B cell (primary cell): Measurements from ENCODE around the gene AFF3. TPM values are rescaled to one million over a fixed set of nuclear protein-coding genes. Genes with fewer than 3 reads are reported as not detected.

Experiments used
- ATAC-seq: fragments of 200-7000 bp; cut with Tn5 transposase; one replicate; pipeline ENCODE4 v1.10.0; 2021; ENCODE audit warnings: low read depth, mild to moderate bottlenecking, moderate number of reproducible peaks, moderate library complexity
- CTCF ChIA-PET: fragments of 350-600 bp; sonication (Branson Sonifier 250); formaldehyde crosslinking; loops from one replicate; lab custom pipeline; 2021; ENCODE audit warnings: antibody characterized with exemption, inconsistent platforms; lab: Charles Lee
- POLR2A ChIA-PET: fragments of 350-600 bp; sonication (Branson Sonifier 250); formaldehyde crosslinking; loops from one replicate; lab custom pipeline; 2021; ENCODE audit warnings: antibody characterized with exemption; lab: Charles Lee
- DNase-seq: peaks from one replicate; pipeline ENCODE4 v3.0.0; 2013
- H2AFZ ChIP-seq: 2 replicates; pipeline ENCODE4 v1.6.1; 2012; ENCODE audit warnings: mild to moderate bottlenecking, low read depth, low read length; ENCODE audit not compliant: insufficient read depth, poor library complexity, severe bottlenecking
- H3K27ac ChIP-seq, 2 donors: 1 replicate in 1 of 2; 2 replicates in 1 of 2; pipeline ENCODE4 v1.5.1; 2012 to 2013; ENCODE audit warnings: low read length in 2 of 2, mild to moderate bottlenecking in 2 of 2, moderate library complexity in 1 of 2
- H3K27me3 ChIP-seq, 4 experiments: fragments of 200-600 bp in 1 of 4; sonication (generic) in 1 of 4; replicated peaks in 1 of 4; 1 replicate in 2 of 4; 2 replicates in 2 of 4; pipeline versions ENCODE4 v1.6.1 to v1.7.0; 2013 to 2016; ENCODE audit warnings: low read length in 3 of 4, mild to moderate bottlenecking in 2 of 4, mixed read lengths in 1 of 4, moderate library complexity in 1 of 4; ENCODE audit not compliant: insufficient read depth in 4 of 4, control insufficient read depth in 3 of 4; ENCODE audit errors: control extremely low read depth in 1 of 4
- H3K36me3 ChIP-seq, 2 experiments: replicated peaks in 1 of 2; 1 replicate in 1 of 2; 2 replicates in 1 of 2; pipeline versions ENCODE4 v1.6.1 to v1.7.1; 2013; ENCODE audit warnings: low read length in 1 of 2; ENCODE audit not compliant: insufficient read depth in 2 of 2, control insufficient read depth in 1 of 2; ENCODE audit errors: control extremely low read depth in 1 of 2, extremely low read depth in 1 of 2
- H3K4me1 ChIP-seq, 2 donors: fragments of 200-600 bp in 1 of 2; sonication (generic) in 1 of 2; 1 replicate in 1 of 2; 2 replicates in 1 of 2; pipeline versions ENCODE4 v1.5.1 to v1.6.1; 2013 to 2017; ENCODE audit warnings: low read length in 2 of 2; ENCODE audit not compliant: control insufficient read depth in 2 of 2, insufficient read depth in 2 of 2
- H3K4me2 ChIP-seq: replicated peaks from 2 replicates; pipeline ENCODE3; 2012; ENCODE audit warnings: mild to moderate bottlenecking, low read depth, low read length; ENCODE audit not compliant: poor library complexity, severe bottlenecking
- H3K4me3 ChIP-seq, 5 experiments: fragments of 200-600 bp in 1 of 5; sonication (generic) in 1 of 5; 1 replicate in 3 of 5; 2 replicates in 2 of 5; pipeline versions ENCODE4 v1.5.1 to v1.7.0; 2011 to 2016; ENCODE audit warnings: low read length in 4 of 5, mild to moderate bottlenecking in 4 of 5, low read depth in 2 of 5, control low read depth in 1 of 5, moderate library complexity in 1 of 5; ENCODE audit not compliant: insufficient read depth in 1 of 5; ENCODE audit errors: control extremely low read depth in 1 of 5, extremely low read depth in 1 of 5
- H3K79me2 ChIP-seq: fragments of 200-600 bp; sonication (generic); one replicate; pipeline ENCODE4 v1.6.0; 2016; ENCODE audit warnings: low read length; ENCODE audit not compliant: control insufficient read depth, insufficient read depth
- H3K9ac ChIP-seq: fragments of 200-600 bp; sonication (generic); 2 replicates; pipeline ENCODE4 v1.6.1; 2017; ENCODE audit warnings: mild to moderate bottlenecking, low read length, moderate library complexity
- H3K9me3 ChIP-seq, 3 donors: one replicate each; pipeline versions ENCODE4 v1.6.1 to v1.7.1; 2013; ENCODE audit warnings: low read length in 2 of 3; ENCODE audit not compliant: control insufficient read depth in 2 of 3, insufficient read depth in 1 of 3; ENCODE audit errors: control extremely low read depth in 1 of 3
- H4K20me1 ChIP-seq: 2 replicates; pipeline ENCODE4 v1.6.0; 2012; ENCODE audit warnings: mild to moderate bottlenecking, low read length; ENCODE audit not compliant: insufficient read depth, control insufficient read depth, poor library complexity, severe bottlenecking
- H3K27ac Mint-ChIP-seq: one replicate; pipeline ENCODE4 v1.8.0; 2021; ENCODE audit warnings: mixed read lengths
- H3K27me3 Mint-ChIP-seq: one replicate; pipeline ENCODE4 v1.8.0; 2021; ENCODE audit warnings: mixed read lengths
- H3K4me1 Mint-ChIP-seq: one replicate; pipeline ENCODE4 v1.8.0; 2021; ENCODE audit warnings: mixed read lengths
- H3K4me3 Mint-ChIP-seq: one replicate; pipeline ENCODE4 v1.8.0; 2021; ENCODE audit warnings: mixed read lengths
- H3K9me3 Mint-ChIP-seq: one replicate; pipeline ENCODE4 v1.8.0; 2022; ENCODE audit warnings: mixed read lengths; ENCODE audit not compliant: insufficient read depth
- CTCF ChIP-seq: fragments of 200-600 bp; IDR thresholded peaks from one replicate; pipeline ENCODE4 v1.8.0; 2022; ENCODE audit warnings: antibody characterized with exemption, mild to moderate bottlenecking
- EZH2 ChIP-seq: IDR thresholded peaks from 2 replicates; pipeline ENCODE4 v1.6.1; 2012; ENCODE audit warnings: borderline replicate concordance, low read depth, mild to moderate bottlenecking, moderate library complexity, low read length; ENCODE audit not compliant: insufficient read depth, poor library complexity, severe bottlenecking
- WGBS: methylation state at CpG from one replicate; pipeline ENCODE4 v1.1.5; 2013; ENCODE audit warnings: missing lambda C conversion rate; ENCODE audit not compliant: insufficient coverage; 5-methylcytosine and 5-hydroxymethylcytosine counted together
- intact Hi-C: fragments of 100-400 bp; cut with micrococcal nuclease; formaldehyde crosslinking; loops from one replicate; pipeline ENCODE4 v1.10.0; 2022
- polyA plus RNA-seq: library from polyadenylated mRNA; depleted of rRNA; stranded (reverse); fragments of >200 nt; gene quantifications from 2 replicates; pipeline ENCODE4 v1.2.3, GENCODE V29; 2012
- total RNA-seq, 2 donors: library from RNA; stranded (reverse); fragments of 120-200 nt in 1 of 2; gene quantifications; 1 replicate in 1 of 2; 2 replicates in 1 of 2; pipeline versions ENCODE4 v1.2.3 to v1.2.4, GENCODE V29; 2013 to 2022

AFF3 gene
- total and polyA plus RNA-seq, 2 donors (not counting 1 experiment from before 2014, with no cell fraction given) = 117 to 830 TPM

DNA sequence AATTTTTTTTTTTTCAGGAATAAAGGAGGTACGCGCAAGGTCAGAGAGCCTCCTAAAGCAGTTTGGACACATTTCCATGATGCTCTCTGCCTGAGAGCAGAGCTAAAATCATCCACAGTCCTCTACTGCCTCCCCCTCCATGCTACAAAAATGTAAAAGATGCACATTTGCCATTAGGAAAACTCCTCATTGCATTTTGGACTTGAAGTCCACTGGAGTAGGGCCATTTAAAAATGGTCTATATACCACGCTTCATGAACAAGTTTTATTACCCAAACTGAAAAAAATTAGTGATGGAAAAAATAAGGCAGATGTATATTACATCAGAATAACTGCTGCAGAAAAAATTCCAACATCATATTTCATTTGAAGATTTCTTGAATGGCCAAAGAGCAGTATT is 256.0 kb downstream of the AFF3 start:
- TF ChIP-seq CTCF (no peak), EZH2 (no peak)
- Histone ChIP-seq H3K9ac (no peak overlapping the region), H3K4me2 (no peak overlapping the region), H2AFZ (no peak overlapping the region), H4K20me1 (peaks cover 84% of the 10 kb centered on the region), H3K4me3 (no peak overlapping the region), H3K27me3 (no peaks in the 10 kb centered on the region), H3K9me3 (no peaks in the 10 kb centered on the region), H3K27ac (no peak overlapping the region), H3K36me3 (peaks cover 12 to 29% of the 10 kb centered on the region in 2 experiments), H3K79me2 (peaks cover 67% of the 10 kb centered on the region), H3K4me1 (peaks cover 10 to 17% of the 10 kb centered on the region in 2 donors)
- Mint-ChIP-seq H3K27me3 (no peaks in the 10 kb centered on the region), H3K4me1 (peaks cover 40% of the 10 kb centered on the region), H3K4me3 (no peak overlapping the region), H3K9me3 (no peaks in the 10 kb centered on the region), H3K27ac (no peak overlapping the region)
- POLR2A ChIA-PET = interaction anchor here (1.3 kb wide), 1 partner anchor 50 kb away, joined by 3 read pairs; no protein-coding TSS in a partner anchor
- ATAC-seq (no peak), DNase-seq (no peak)
- 100% methylated on average over 1 of the region's 3 CpGs for WGBS
- CTCF ChIA-PET = no interaction called here
- intact Hi-C loops = no loop called here

DNA sequence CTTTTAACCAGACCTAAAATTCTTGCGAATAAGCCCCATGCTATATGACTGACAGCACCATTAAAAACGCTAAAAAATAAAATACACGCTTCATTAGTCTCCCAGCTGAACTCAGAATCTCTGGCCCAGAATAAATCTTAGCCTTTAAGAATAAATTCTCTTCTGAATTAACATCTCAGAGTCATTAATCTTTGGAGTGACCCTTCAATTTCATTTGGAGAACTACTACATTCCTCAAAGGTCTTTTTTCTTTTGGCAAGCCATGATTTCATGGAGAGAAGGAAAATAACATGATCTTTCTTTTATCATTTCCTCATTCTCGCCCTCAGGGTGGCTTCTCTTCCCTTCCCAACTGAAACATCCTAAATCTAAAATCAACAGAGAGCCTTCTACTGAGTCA is 259.0 kb downstream of the AFF3 start:
- H3K9me3 Mint-ChIP-seq = no peaks in the 10 kb centered on the region
- peaks cover 66% of the 10 kb centered on the region for H3K4me1 Mint-ChIP-seq
- no peak overlapping the region for H3K9ac ChIP-seq

More for the DNA sequence above, 259.0 kb downstream of the AFF3 start:
- ATAC-seq (no peak), DNase-seq (no peak)
- Histone ChIP-seq H3K4me3 (no peak overlapping the region), H4K20me1 (peaks cover 83% of the 10 kb centered on the region), H2AFZ (no peak overlapping the region), H3K27ac (no peak overlapping the region), H3K79me2 (peaks cover 70% of the 10 kb centered on the region), H3K4me2 (no peak overlapping the region), H3K27me3 (no peaks in the 10 kb centered on the region), H3K4me1 (peaks cover 33 to 37% of the 10 kb centered on the region in 2 donors), H3K9me3 (no peaks in the 10 kb centered on the region), H3K36me3 (peaks cover 12 to 14% of the 10 kb centered on the region in 2 experiments)
- ChIA-PET CTCF (no interaction called here), POLR2A (no interaction called here)
- no peak overlapping the region for H3K4me3 Mint-ChIP-seq
- no peak overlapping the region for H3K27ac Mint-ChIP-seq
- no peaks in the 10 kb centered on the region for H3K27me3 Mint-ChIP-seq
- no peak for TF ChIP-seq EZH2
- TF ChIP-seq CTCF = no peak
- intact Hi-C loops = no loop called here
- no CpG with 5 or more reads among the region's 4 CpGs for WGBS
